HG02981 (cell line): ENCODE results near the gene NOSIP.

Experiments
- ATAC-seq: cut with Tn5 transposase; IDR thresholded peaks from one replicate; pipeline ENCODE4 v1.9.1; 2021; ENCODE audit warnings: mild to moderate bottlenecking, moderate library complexity; ENCODE audit not compliant: unreplicated experiment

Gene NOSIP

DNA sequence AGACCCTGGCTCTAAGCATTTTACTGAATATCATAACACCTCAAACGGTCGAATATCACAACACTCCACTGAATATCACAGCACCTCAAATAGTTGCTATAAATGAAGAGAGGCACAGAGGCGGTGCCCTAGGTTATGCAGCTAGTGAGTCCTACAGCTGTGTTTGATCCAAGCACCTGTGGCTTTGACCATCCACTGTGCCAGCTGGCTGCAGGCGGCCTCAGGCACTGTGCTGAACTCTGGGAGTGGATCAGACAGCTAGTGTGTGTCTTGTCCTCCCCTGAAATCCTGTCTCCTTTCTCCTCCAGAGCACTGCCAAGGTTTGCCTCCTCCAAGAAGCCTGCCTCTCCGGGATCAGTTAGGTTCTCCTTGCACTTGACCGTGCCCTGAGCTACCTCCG lies 7.3 kb downstream of the NOSIP start:
- ATAC-seq: no peak

DNA sequence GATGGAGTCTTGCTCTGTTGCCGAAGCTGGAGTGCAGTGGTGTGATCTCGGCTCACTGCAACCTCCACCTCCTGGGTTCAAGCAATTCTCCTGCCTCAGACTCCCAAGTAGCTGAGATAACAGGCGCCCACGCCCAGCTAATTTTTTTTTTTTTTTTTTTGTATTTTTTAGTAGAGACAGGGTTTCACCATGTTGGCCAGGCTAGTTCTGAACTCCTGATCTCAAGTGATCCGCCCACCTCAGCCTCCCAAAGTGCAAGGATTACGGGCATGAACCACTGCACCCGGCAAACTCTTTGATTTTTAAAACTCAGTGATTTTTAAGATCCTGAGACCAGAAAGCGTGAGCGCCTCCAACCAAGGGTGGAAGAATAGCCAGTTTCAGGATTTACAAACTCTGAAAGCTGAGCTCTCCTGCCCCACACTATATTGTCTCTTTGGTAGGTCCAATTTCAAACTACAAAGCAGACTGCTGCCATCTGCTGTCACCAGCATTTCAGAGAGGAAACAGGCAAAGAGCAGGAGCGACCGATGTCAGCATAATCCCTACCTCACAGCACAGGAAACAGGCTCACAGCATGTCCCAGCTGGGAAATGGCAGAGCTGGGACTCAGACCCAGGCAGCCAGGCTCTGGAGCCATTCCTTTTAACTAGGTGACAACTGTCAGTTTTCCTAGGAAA lies 9.2 kb downstream of the NOSIP start:
- no peak for ATAC-seq

DNA sequence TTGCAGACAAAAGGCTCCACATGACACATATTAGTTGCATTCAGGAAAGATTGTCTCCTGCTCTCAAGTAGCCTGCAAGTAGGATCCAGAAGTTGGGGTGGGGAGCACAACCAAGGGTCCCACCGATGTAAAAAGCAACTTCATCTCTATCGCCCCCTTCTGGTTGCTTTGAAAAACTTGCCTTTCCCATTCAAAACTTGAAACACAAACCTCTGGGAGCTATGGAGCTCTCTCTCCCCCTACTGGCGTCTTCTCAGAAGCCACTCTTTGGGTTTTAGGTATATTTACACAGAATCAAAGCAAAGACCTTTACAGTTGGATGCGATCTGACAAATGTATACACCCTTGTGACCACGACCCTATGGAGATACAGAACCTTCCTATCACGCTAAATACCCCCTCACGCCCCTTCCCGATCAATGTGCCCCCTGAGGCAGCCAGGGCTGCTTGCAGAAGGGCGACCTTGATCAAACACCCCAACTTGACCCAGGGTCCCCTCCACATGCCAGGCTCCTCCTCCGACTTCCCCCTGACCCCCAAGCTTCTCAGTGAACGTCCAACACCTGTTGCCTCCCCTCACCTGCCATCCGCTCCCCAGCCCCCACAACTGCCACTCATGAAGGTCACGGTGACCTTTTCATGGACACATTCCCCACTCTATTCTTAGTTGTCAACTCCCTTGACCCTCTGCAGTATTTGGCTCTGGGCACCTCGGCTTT lies 10.1 kb downstream of the NOSIP start:
- ATAC-seq: no peak

DNA sequence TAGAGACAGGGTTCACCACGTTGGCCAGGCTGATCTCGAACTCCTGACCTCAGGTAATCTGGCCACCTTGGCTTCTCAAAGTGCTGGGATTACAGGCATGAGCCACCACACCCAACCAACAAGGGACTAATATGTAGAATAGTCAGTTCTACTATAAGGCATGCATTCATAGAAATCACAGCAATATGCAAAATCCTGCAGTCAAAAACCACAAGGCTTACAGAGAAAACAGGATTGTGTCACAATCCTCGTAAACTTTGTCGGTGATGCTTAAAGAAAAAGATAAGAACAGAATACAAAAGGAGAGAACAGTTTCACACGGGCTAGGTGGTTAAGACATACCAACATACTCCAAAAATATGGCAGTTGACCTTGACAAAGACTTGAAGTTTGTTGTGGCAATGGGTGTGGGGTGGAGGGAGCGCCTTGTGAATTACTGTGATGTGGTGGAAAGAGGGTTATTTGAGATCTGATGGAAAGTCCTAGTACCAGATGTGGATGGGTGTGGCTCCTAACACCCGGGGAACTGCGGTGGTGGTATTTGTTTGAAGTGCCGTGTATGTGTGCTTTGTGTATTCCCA lies 12.4 kb downstream of the NOSIP start:
- no peak for ATAC-seq

- no peak for ATAC-seq
These were observed 14.1 kb downstream of the NOSIP start for GRCh38 chr19:49566302-49566701.

- ATAC-seq: no peak
These were observed 15.1 kb downstream of the NOSIP start for GRCh38 chr19:49565261-49565660.

DNA sequence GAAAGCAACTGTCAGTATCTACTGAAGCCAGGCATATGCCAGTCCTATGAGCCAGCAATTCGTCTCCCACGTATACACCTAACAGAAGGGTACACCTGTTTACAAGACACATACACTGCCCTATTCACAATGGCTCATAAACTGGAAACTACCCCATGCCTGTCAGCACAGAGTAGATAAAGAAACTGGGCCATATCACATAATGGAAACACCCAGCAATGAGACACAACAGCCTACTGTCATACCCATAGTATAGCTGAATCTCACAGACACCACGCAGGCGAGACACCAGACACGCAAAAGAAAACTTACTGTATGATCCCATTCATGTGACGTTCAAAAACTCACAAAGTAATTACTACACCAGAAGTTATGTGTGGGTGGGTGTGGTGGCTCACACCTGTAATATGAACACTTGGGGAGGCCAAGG lies 15.7 kb downstream of the NOSIP start:
- no peak for ATAC-seq

GRCh38 chr19:49560358-49560900 lies 19.9 kb downstream of the NOSIP start:
- ATAC-seq: no peak

DNA sequence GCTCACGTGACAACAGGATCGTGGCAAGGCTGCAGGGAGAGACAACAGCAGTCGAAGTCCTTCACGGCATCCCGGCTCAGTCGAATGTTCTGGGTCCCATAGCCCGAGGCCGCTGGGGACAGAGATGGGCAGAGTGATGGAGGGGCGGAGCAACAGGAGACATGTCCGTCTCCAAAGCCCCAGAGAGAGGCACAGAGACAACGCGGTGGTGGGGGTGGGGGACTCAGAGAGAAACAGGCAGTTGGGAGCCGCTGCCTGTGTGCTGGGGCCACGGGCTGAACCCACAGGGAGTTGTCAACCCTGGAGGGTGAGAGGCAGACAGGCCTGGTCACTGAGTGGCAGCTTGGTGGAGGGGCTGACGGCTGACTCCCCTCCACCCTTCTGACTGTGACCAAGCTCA lies 20.4 kb downstream of the NOSIP start:
- ATAC-seq: no peak

- no peak for ATAC-seq
These were observed 20.9 kb downstream of the NOSIP start for GRCh38 chr19:49559443-49559842.

DNA sequence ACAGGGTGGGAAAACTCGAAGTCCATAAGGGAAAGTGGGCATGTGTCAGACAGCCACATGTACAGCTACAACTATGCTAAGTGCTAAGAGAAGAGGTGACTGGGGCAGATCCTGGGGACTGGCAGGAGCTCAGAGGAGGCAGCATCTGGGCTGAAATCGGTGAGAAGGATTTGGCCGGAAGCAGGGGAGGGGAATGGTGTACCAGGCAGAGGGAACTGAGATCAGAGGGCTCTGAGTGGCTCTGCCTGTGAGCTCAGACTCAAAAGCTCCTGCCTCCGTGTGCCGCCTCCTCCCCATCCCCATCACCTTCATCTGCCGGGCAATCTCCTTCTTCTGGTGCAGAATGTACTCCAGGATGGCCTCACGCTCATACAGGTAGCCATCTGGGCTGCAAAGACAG lies 21.8 kb downstream of the NOSIP start:
- ATAC-seq: no peak

DNA sequence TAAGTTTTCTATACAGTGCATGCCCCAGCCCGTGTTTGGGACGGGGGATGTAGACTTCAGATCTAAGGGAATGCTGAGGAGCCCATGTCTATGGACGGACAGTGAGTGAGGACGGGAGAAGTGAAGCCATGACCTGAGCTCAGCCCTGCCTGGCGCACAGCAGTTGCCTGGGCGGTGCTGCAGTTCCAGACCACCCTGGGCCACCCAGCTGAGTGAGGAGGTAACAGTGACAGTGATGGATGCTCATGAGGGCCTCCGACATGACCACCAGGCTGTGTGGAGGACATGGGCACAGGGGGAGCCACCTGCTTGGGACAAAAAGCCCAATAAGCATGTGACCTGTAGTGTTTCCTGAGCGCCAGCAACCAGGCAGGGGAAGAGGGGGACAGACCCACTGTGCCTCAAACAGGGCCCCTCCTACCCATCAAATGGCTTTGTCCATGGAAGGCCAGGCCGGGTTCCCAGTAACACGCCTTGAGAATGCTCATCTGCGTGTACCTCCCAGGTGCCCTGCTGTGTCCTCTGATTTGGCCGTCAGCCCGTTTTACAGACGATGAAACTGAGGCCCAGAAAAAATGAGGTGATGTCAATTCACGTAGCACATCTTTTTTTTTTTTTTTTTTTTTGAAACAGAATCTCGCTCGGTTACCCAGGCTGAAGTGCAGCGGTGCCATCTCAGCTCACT lies 22.6 kb downstream of the NOSIP start:
- no peak for ATAC-seq

GRCh38 chr19:49556412-49557398 lies 23.7 kb downstream of the NOSIP start:
- ATAC-seq: no peak

GRCh38 chr19:49555600-49556411 lies 24.6 kb downstream of the NOSIP start:
- no peak for ATAC-seq

- no peak for ATAC-seq
These were observed 25.6 kb downstream of the NOSIP start for GRCh38 chr19:49554701-49555181.

GRCh38 chr19:49553451-49554271 lies 26.7 kb downstream of the NOSIP start:
- ATAC-seq: no peak

GRCh38 chr19:49552749-49553148 lies 27.6 kb downstream of the NOSIP start:
- no peak for ATAC-seq

GRCh38 chr19:49551531-49551930 lies 28.8 kb downstream of the NOSIP start:
- ATAC-seq: no peak
